Endodermal cell (in vitro differentiated cells): Measurements from ENCODE around the gene MGAT3. TPM values are rescaled to one million over a fixed set of nuclear protein-coding genes. Genes with fewer than 3 reads are reported as not detected.
A peak's percentile ranks its signal among the peaks of the same experiment; 100 is the strongest.

Source experiments
- DNase-seq: peaks from one replicate; pipeline ENCODE4 v3.0.0-alpha.2; 2017
- H3K27ac ChIP-seq: 2 replicates; pipeline ENCODE4 v1.5.1; 2013; ENCODE audit warnings: mild to moderate bottlenecking, low read depth, low read length, moderate library complexity
- H3K27me3 ChIP-seq: 2 replicates; pipeline ENCODE4 v1.6.1; 2013; ENCODE audit warnings: mild to moderate bottlenecking, low read length, moderate library complexity; ENCODE audit not compliant: insufficient read depth, control insufficient read depth, poor library complexity, severe bottlenecking
- H3K36me3 ChIP-seq: 2 replicates; pipeline ENCODE4 v1.7.0; 2013; ENCODE audit warnings: mild to moderate bottlenecking, low read length, moderate library complexity; ENCODE audit not compliant: control insufficient read depth, insufficient read depth
- H3K4me1 ChIP-seq: one replicate; pipeline ENCODE4 v1.7.0; 2013; ENCODE audit warnings: low read length; ENCODE audit not compliant: control insufficient read depth, insufficient read depth
- H3K4me3 ChIP-seq: 2 replicates; pipeline ENCODE4 v1.5.1; 2013; ENCODE audit warnings: mild to moderate bottlenecking, low read length, moderate library complexity
- H3K9ac ChIP-seq: 2 replicates; pipeline ENCODE4 v1.6.1; 2013; ENCODE audit warnings: mild to moderate bottlenecking, low read length, moderate library complexity; ENCODE audit not compliant: poor library complexity, severe bottlenecking; ENCODE audit errors: extremely low read depth
- H3K9me3 ChIP-seq: 2 replicates; pipeline ENCODE4 v1.6.1; 2013; ENCODE audit warnings: mild to moderate bottlenecking, low read length, moderate library complexity; ENCODE audit not compliant: control insufficient read depth
- H3K27ac Mint-ChIP-seq: 2 replicates; pipeline ENCODE4 v1.8.0; 2020; ENCODE audit warnings: mixed read lengths
- H3K27me3 Mint-ChIP-seq: 2 replicates; pipeline ENCODE4 v1.8.0; 2021; ENCODE audit warnings: mild to moderate bottlenecking, mixed read lengths; ENCODE audit not compliant: insufficient read depth
- H3K36me3 Mint-ChIP-seq: 2 replicates; pipeline ENCODE4 v1.8.0; 2020; ENCODE audit warnings: low read depth, mixed read lengths
- H3K4me1 Mint-ChIP-seq: 2 replicates; pipeline ENCODE4 v1.8.0; 2020; ENCODE audit warnings: mixed read lengths
- H3K4me3 Mint-ChIP-seq: 2 replicates; pipeline ENCODE4 v1.8.0; 2020; ENCODE audit warnings: mild to moderate bottlenecking, moderate library complexity, mixed read lengths
- H3K9me3 Mint-ChIP-seq: 2 replicates; pipeline ENCODE4 v1.8.0; 2020; ENCODE audit warnings: mild to moderate bottlenecking, mixed read lengths
- CTCF ChIP-seq: fragments of 200-600 bp; sonication (generic); conservative IDR thresholded peaks from 2 replicates; pipeline ENCODE4 v1.5.0; 2021; ENCODE audit warnings: antibody characterized with exemption, mild to moderate bottlenecking
- WGBS, 2 experiments: methylation state at CpG; one replicate each; pipeline versions ENCODE4 v1.1.5 to v1.1.7; 2013; ENCODE audit warnings: missing lambda C conversion rate in 2 of 2, mixed read lengths in 1 of 2; ENCODE audit not compliant: insufficient coverage in 1 of 2, insufficient read length in 1 of 2; 5-methylcytosine and 5-hydroxymethylcytosine counted together
- total RNA-seq, 2 donors: library from RNA; stranded (reverse); fragmentation: NEBNext Ultra II Directional in 1 of 2; extraction: Animal tissue kit (Norgen Biotek cat#: 25700) in 1 of 2; gene quantifications; 2 replicates in 1 of 2; 3 replicates in 1 of 2; pipeline ENCODE4 v1.2.1, GENCODE V29; 2021

MGAT3 gene
- total RNA-seq, 2 donors from 2014 or later: 9.0 to 16.7 TPM

GRCh38 chr22:39453765-39454378 lies 2.9 kb upstream of the MGAT3 start:
- Histone ChIP-seq H3K9me3 (no peaks in the 10 kb centered on the region), H3K9ac (no peak overlapping the region), H3K4me1 (peaks cover 11% of the 10 kb centered on the region), H3K36me3 (no peaks in the 10 kb centered on the region), H3K4me3 (no peak overlapping the region), H3K27me3 (peaks cover 20% of the 10 kb centered on the region), H3K27ac (no peak overlapping the region)
- peaks cover 38% of the 10 kb centered on the region for H3K27me3 Mint-ChIP-seq
- peak; percentile 78 for DNase-seq
- H3K9me3 Mint-ChIP-seq: peaks cover 3% of the 10 kb centered on the region
- no peak for TF ChIP-seq CTCF
- H3K27ac Mint-ChIP-seq: peak overlapping the region; percentile 27
- no peaks in the 10 kb centered on the region for H3K36me3 Mint-ChIP-seq
- H3K4me1 Mint-ChIP-seq: peaks cover 16% of the 10 kb centered on the region
- H3K4me3 Mint-ChIP-seq: no peak overlapping the region
- WGBS, 2 experiments: 71 to 73% methylated on average over 6 to 9 of the region's 9 CpGs

GRCh38 chr22:39454385-39454871 lies 2.4 kb upstream of the MGAT3 start:
- TF ChIP-seq CTCF: no peak
- Mint-ChIP-seq H3K27ac (no peak overlapping the region), H3K4me3 (peak overlapping the region; percentile 4), H3K36me3 (no peaks in the 10 kb centered on the region), H3K4me1 (peaks cover 16% of the 10 kb centered on the region), H3K27me3 (peaks cover 42% of the 10 kb centered on the region), H3K9me3 (peaks cover 3% of the 10 kb centered on the region)
- Histone ChIP-seq H3K27me3 (peaks cover 20% of the 10 kb centered on the region), H3K36me3 (no peaks in the 10 kb centered on the region), H3K4me1 (peaks cover 11% of the 10 kb centered on the region), H3K4me3 (no peak overlapping the region), H3K9ac (no peak overlapping the region), H3K9me3 (no peaks in the 10 kb centered on the region), H3K27ac (no peak overlapping the region)
- peak; percentile 79 for DNase-seq
- WGBS, 2 experiments: 74 to 77% methylated on average over 5 to 7 of the region's 7 CpGs

- no peak for TF ChIP-seq CTCF
- H3K27ac ChIP-seq: no peak overlapping the region
- Mint-ChIP-seq H3K9me3 (no peaks in the 10 kb centered on the region), H3K4me1 (peaks cover 14% of the 10 kb centered on the region), H3K27me3 (peaks cover 45% of the 10 kb centered on the region), H3K36me3 (no peaks in the 10 kb centered on the region), H3K4me3 (no peak overlapping the region), H3K27ac (no peak overlapping the region)
- H3K9ac ChIP-seq: no peak overlapping the region
- H3K36me3 ChIP-seq: no peaks in the 10 kb centered on the region
- peaks cover 11% of the 10 kb centered on the region for H3K4me1 ChIP-seq
- no peak for DNase-seq
- no peaks in the 10 kb centered on the region for H3K9me3 ChIP-seq
- WGBS, 2 experiments: 0% methylated on average over 43 of the region's 63 CpGs; no CpG with 5 or more reads in 1 of the 2 experiments
- peaks cover 20% of the 10 kb centered on the region for H3K27me3 ChIP-seq
- no peak overlapping the region for H3K4me3 ChIP-seq
Observed at GRCh38 chr22:39457198-39457555, 365 bp downstream of the MGAT3 start.
